ENCODE data around the gene LAMC2. TPM values are rescaled to one million over a fixed set of nuclear protein-coding genes. Genes with fewer than 3 reads are reported as not detected.

Gene LAMC2
- total and polyA plus RNA-seq, 10 of the 15 experiments (the other 5 are each of a cell fraction or from before 2014, with no cell fraction given): 0.27 to 1.5 (median 0.92) TPM

DNA sequence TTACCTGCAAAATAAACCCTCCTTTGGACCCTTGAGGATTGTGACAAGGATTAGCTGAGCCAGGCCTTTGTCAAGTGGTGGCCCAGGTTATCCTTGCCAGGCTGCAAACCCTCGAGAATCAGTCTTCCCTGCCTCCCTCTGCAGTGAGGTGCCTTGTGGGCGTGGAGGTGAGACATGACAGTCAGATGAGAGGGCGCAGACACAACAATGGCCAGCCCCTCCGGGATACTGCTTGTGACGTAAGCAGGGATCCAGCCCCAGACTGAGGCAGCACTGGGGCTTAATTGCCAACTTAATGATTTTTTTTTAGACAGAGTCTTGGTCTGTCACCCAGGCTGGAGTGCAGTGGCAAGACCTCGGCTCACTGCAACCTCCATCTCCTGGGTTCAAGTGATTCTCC is 104.6 kb downstream of the LAMC2 start (continued):
- TF ChIP-seq RFX5 (IDR thresholded peaks at IDR 0.05; ENCODE audit: low read depth, low read length): no peak
- TF ChIP-seq STAT1 (conservative IDR thresholded peaks at IDR 0.05): no peak
- TF ChIP-seq FOXM1 (IDR thresholded peaks at IDR 0.05; ENCODE audit: low read depth, low read length): no peak
- TF ChIP-seq, protein P1, sequence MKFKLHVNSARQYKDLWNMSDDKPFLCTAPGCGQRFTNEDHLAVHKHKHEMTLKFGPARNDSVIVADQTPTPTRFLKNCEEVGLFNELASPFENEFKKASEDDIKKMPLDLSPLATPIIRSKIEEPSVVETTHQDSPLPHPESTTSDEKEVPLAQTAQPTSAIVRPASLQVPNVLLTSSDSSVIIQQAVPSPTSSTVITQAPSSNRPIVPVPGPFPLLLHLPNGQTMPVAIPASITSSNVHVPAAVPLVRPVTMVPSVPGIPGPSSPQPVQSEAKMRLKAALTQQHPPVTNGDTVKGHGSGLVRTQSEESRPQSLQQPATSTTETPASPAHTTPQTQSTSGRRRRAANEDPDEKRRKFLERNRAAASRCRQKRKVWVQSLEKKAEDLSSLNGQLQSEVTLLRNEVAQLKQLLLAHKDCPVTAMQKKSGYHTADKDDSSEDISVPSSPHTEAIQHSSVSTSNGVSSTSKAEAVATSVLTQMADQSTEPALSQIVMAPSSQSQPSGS (IDR thresholded peaks at IDR 0.05; ENCODE audit: low read length): no peak

DNA sequence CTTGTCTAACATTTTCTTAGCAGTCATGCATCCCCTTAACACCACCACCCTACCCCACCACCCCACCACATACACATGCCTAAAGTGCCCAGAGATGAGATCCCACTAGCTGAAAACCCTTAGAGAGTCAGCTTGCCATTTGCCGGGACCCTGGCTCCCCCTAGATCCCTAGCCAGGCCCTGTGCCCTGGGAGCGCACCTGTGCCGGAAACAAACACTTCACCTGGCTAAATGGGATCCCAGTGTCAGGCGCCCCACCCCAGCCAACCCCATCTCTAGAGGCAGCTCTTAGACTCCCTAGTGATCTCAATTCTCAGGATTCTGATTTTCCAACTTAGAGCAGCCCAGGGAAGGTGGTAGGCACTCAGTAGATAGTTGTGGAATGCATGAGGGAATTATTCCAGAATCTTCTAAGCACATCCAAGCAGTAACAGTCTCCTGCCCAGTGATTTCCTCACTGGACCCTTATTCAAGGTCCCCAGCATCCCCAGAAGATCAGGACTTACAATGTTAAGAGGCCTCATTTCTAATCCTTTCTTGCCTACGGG is 105.2 kb downstream of the LAMC2 start:
- no peaks in the 10 kb centered on the region for H4K20me1 ChIP-seq (ENCODE audit: control insufficient read depth, insufficient read depth)
- ChIA-PET CTCF (interaction anchor here (3.1 kb wide), 1 partner anchor 9 kb away, joined by 18 read pairs; no protein-coding TSS in a partner anchor), RAD21 (ENCODE audit: unreplicated experiment) (no interaction called here), POLR2A (interaction anchor here (1.0 kb wide), 1 partner anchor 11 kb away, joined by 3 read pairs; no protein-coding TSS in a partner anchor), SMC1A (ENCODE audit: uncharacterized antibody, unreplicated experiment) (interaction anchor here (0.7 to 1.0 kb wide), 2 partner anchors 28 to 197 kb away, joined by 3 read pairs; no protein-coding TSS in a partner anchor)
- no peak overlapping the region for H3K4me3 ChIP-seq
- no peak for DNase-seq (ENCODE audit: low read depth, low spot score)
- intact Hi-C loops (cut with micrococcal nuclease; ENCODE audit: unreplicated experiment): no loop called here
- ATAC-seq: no peak
- H3K4me2 ChIP-seq (ENCODE audit: control insufficient read depth, insufficient read depth): no peak overlapping the region
- no peak overlapping the region for H3K27ac ChIP-seq (ENCODE audit: control insufficient read depth, insufficient read depth)
- no TSS peak for BruUV-seq (replicated peaks)
- peaks cover 0 to 2% of the 10 kb centered on the region in 2 experiments; a peak in 1 of 4 replicates for H3K27me3 ChIP-seq (replicated peaks in 1 of 2; ENCODE audit: control insufficient read depth in 2 of 2, insufficient read depth in 2 of 2, low read length in 1 of 2)
- no peaks in the 10 kb centered on the region; the same call in 1 of the 2 replicates for H3K4me1 ChIP-seq (ENCODE audit: control insufficient read depth, insufficient read depth, low read length)
- in situ Hi-C loops (cut with MboI): no loop called here
- H3K36me3 ChIP-seq (ENCODE audit: control insufficient read depth in 2 of 2, insufficient read depth in 2 of 2, low read length in 1 of 2): no peaks in the 10 kb centered on the region
- no peak for FAIRE-seq
- no peak overlapping the region for H3K9ac ChIP-seq (ENCODE audit: control insufficient read depth, insufficient read depth, low read length)
- H2AFZ ChIP-seq (ENCODE audit: control insufficient read depth, low read depth, low read length): no peak overlapping the region
- no peaks in the 10 kb centered on the region for H3K79me2 ChIP-seq (ENCODE audit: control insufficient read depth, insufficient read depth, low read length)
- 68% methylated on average over 5 of the region's 5 CpGs for WGBS (ENCODE audit: insufficient coverage, insufficient replicate concordance, low lambda C conversion rate, missing lambda C conversion rate)
- no peaks in the 10 kb centered on the region; the same call in 2 of the 3 replicates for H3K9me3 ChIP-seq (replicated peaks; ENCODE audit: control insufficient read depth, insufficient read depth, low read length)
- TF ChIP-seq MEF2B (IDR thresholded peaks at IDR 0.05; ENCODE audit: partially characterized antibody, poor library complexity, severe bottlenecking) (no peak), GATAD2B (conservative IDR thresholded peaks at IDR 0.05; ENCODE audit: low read depth) (no peak), WRNIP1 (IDR thresholded peaks at IDR 0.05; ENCODE audit: borderline replicate concordance, low read depth, low read length) (no peak), PML (IDR thresholded peaks at IDR 0.05; ENCODE audit: low read length) (no peak), CREM (IDR thresholded peaks at IDR 0.05; ENCODE audit: low read depth) (no peak)
- TF ChIP-seq, protein P2, sequence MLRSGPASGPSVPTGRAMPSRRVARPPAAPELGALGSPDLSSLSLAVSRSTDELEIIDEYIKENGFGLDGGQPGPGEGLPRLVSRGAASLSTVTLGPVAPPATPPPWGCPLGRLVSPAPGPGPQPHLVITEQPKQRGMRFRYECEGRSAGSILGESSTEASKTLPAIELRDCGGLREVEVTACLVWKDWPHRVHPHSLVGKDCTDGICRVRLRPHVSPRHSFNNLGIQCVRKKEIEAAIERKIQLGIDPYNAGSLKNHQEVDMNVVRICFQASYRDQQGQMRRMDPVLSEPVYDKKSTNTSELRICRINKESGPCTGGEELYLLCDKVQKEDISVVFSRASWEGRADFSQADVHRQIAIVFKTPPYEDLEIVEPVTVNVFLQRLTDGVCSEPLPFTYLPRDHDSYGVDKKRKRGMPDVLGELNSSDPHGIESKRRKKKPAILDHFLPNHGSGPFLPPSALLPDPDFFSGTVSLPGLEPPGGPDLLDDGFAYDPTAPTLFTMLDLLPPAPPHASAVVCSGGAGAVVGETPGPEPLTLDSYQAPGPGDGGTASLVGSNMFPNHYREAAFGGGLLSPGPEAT (IDR thresholded peaks at IDR 0.05; ENCODE audit: low read depth): no peak
- TF ChIP-seq, protein P3, sequence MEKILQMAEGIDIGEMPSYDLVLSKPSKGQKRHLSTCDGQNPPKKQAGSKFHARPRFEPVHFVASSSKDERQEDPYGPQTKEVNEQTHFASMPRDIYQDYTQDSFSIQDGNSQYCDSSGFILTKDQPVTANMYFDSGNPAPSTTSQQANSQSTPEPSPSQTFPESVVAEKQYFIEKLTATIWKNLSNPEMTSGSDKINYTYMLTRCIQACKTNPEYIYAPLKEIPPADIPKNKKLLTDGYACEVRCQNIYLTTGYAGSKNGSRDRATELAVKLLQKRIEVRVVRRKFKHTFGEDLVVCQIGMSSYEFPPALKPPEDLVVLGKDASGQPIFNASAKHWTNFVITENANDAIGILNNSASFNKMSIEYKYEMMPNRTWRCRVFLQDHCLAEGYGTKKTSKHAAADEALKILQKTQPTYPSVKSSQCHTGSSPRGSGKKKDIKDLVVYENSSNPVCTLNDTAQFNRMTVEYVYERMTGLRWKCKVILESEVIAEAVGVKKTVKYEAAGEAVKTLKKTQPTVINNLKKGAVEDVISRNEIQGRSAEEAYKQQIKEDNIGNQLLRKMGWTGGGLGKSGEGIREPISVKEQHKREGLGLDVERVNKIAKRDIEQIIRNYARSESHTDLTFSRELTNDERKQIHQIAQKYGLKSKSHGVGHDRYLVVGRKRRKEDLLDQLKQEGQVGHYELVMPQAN (conservative IDR thresholded peaks at IDR 0.05): no peak
- TF ChIP-seq, protein P4, sequence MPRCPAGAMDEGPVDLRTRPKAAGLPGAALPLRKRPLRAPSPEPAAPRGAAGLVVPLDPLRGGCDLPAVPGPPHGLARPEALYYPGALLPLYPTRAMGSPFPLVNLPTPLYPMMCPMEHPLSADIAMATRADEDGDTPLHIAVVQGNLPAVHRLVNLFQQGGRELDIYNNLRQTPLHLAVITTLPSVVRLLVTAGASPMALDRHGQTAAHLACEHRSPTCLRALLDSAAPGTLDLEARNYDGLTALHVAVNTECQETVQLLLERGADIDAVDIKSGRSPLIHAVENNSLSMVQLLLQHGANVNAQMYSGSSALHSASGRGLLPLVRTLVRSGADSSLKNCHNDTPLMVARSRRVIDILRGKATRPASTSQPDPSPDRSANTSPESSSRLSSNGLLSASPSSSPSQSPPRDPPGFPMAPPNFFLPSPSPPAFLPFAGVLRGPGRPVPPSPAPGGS (IDR thresholded peaks at IDR 0.05; ENCODE audit: borderline replicate concordance, insufficient read depth, low read depth, low read length, poor library complexity, severe bottlenecking): no peak
- TF ChIP-seq, protein P5, sequence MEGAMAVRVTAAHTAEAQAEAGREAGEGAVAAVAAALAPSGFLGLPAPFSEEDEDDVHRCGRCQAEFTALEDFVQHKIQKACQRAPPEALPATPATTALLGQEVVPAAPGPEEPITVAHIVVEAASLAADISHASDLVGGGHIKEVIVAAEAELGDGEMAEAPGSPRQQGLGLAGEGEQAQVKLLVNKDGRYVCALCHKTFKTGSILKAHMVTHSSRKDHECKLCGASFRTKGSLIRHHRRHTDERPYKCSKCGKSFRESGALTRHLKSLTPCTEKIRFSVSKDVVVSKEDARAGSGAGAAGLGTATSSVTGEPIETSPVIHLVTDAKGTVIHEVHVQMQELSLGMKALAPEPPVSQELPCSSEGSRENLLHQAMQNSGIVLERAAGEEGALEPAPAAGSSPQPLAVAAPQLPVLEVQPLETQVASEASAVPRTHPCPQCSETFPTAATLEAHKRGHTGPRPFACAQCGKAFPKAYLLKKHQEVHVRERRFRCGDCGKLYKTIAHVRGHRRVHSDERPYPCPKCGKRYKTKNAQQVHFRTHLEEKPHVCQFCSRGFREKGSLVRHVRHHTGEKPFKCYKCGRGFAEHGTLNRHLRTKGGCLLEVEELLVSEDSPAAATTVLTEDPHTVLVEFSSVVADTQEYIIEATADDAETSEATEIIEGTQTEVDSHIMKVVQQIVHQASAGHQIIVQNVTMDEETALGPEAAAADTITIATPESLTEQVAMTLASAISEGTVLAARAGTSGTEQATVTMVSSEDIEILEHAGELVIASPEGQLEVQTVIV (IDR thresholded peaks at IDR 0.05; ENCODE audit: borderline replicate concordance, partially characterized antibody): no peak
